GM18505 (cell line): ENCODE data around the gene ETF1.
"Not testable (repeated sequence)": the region's sequence is repeated elsewhere in the genome, so short reads cannot be mapped to it uniquely, and the experiment has no call there.

Experiments
- ATAC-seq: cut with Tn5 transposase; IDR thresholded peaks from one replicate; pipeline ENCODE4 v1.9.1; 2021; ENCODE audit not compliant: unreplicated experiment
- POLR2A ChIP-seq: IDR thresholded peaks from 4 replicates; pipeline ENCODE4 v1.6.1; 2011; ENCODE audit warnings: borderline replicate concordance; ENCODE audit not compliant: insufficient read depth, insufficient read length; ENCODE audit errors: extremely low read depth

ETF1 gene

DNA sequence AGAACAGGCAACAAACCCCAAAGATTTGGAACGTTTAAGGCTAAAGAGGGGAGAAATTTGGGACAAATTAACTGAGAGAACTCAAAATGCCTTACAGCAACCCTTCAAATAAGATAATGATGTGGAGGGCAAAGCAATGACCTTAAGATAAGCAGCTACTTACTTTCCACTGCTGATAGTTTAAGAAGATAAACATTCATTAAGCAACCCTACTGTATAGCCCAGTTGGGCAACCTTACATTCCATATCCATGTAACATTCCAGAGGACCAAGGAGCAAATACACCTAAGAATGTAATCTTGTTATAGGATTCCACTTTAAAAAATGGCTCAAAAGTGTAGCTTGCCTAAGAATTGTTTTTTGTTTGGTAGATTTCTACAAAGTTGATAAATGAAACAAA is 14.8 kb downstream of the ETF1 start:
- no peak for TF ChIP-seq POLR2A
- no peak for ATAC-seq

DNA sequence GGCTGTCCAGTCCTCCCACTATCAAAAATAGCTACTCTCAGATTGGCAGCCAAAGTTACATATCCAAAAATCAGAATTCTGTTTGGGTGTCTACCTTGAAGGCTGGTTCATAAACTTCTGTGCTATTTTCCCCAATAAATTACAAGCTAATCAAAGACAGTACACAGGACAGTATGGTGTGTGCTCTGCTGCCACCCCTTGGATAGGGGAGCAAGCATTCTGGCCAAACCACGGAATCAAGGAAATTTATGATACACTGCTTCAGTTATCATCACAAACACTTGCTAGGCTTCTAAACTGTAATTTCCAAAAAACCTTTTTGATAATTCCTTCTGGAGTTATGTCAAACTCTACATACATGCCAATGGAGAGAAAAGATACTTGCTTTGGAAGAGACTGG is 15.9 kb downstream of the ETF1 start:
- ATAC-seq = no peak
- no peak for TF ChIP-seq POLR2A

DNA sequence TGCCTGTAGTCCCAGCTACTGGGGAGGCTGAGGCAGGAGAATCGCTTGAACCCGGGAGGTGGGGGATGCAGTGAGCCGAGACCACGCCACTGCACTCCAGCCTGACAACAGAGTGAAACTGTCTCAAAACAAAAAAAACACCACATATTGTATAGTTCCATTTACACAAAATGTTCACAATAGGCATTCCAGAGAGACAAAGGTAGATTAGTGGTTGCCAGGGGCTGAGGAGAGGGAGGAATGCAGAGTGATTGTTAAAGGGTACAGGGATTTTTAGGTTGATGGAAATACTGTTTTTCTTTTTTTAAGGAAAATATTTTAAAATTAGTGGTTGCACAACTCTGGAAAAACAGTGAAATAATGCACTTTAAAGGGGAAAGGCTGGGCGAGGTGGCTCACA is 19.6 kb downstream of the ETF1 start:
- no peak for TF ChIP-seq POLR2A
- no peak for ATAC-seq

DNA sequence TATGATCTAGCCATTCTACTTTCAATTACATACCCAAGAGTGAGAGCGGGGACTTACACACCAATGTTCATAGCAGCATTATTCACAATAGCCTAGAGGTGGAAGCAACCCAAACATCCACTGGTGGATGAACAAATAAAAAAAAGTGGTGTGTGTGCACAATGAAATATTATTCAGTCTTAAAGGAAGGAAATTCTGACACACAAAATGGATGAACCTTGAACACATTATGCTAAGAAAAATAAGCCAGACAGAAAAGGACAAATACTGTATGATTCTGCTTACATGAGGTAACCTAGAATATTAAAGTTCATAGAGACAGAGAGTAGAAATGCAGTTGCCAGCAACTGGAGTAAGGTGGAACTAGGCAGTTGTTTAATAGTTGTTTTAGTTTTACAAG is 22.1 kb downstream of the ETF1 start:
- ATAC-seq = no peak
- no peak for TF ChIP-seq POLR2A

DNA sequence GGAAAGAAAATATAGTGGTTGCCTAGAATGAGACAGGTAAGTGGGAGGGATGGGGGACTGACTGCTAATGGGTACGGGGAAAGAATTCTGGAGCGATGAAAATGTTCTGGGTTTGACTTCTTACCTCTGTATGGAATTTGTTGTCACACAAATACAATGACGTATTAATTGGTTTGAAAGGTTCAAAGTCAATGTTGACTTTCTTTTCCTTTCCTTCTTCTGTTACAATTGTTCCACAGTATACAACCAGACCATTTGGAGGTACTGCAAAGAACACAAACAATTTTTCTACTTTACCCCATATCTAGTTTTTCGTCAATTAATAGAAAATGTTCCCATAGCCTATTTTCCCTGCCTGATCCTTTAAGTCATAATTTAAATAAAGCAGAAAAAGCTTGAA is 25.6 kb downstream of the ETF1 start:
- ATAC-seq = no peak
- no peak for TF ChIP-seq POLR2A

DNA sequence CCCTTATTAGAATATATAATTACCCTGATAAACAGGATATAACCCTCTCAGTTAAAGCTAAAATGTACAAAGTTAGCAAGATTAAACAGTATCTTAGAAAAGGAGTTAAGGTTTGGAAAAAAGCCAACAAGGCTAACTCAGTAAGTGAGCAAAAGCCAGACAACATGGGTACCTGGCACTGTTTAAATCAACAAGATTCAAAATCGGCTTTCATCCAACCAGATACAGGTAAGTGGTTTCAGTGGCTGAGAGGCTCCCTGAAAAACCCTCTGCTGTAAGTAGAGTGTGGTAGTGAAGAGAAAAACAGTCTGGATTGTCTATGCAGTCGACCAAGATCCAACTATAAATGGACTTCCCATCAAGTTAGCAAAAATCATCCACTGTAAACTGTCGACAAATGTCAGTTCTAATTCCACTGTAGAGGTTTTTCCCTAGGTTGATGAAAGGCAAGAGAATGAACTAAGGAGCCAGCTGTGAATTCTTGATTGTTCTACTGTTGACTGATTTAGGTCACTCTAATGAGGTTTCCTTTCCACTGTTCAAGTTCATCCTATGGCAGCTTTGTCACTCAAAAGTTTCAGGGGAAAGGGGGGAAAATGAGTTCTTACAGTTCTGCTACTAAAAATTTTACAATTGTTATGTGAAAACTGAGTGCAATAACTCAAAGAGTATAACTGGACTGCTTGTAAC is 27.3 kb downstream of the ETF1 start:
- no peak for ATAC-seq
- no peak for TF ChIP-seq POLR2A

DNA sequence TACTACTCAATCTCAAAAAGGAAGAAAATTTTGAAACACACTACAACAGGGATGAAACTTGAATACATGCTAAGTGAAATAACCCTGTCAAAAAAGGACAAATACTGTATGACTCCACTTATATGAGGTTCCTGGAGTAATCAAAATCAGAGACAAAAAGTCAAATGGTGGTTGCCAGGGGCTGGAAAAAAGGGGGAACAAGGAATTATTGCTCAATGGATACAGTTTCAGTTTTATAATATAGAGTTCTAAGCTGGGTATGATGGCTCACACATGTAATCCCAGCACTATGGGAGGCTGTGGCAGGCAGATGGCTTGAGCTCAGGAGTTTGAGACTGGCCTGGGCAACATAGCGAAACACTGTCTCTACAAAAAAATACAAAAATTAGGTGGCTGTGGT is 29.0 kb downstream of the ETF1 start:
- ATAC-seq = no peak
- no peak for TF ChIP-seq POLR2A

DNA sequence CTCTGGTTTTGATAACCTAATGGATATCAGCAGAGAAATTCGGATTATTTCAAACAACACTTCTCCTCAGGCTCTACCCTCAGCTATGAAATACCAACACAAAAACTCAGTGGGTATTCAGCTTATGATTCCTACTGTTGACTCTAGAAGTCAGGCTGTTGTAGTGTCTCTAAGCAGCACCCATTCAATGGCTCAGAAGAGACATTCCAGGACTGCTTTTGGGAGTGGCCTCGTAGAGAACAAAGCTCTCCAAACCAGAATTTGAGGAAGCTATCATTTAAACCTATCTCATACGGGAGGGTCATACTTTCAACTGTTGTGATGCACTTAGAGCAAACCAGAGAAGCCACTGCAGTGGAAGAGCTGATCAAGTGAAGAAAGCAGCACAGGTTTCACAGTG is 34.1 kb downstream of the ETF1 start:
- TF ChIP-seq POLR2A = no peak

DNA sequence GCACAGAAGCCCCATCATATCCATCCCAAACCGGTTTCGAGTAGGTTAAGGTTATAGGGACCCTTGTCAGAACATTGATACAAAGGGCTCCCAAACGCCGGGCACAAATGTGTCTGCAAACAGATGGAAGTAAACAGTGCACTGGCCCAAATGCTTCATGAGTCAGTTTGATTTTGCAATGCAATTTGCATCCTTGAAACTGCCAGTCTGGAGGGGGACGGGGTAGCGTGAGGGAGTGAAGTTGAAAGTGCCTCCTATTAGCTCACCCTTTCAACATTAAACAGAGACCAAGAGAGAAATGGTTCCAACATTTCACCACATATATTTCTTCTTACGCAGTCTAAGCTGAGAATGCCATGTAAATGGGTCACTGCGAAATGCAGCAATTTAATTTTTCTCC is 35.6 kb downstream of the ETF1 start:
- not testable (repeated sequence) for ATAC-seq

More for the DNA sequence above, 34.1 kb downstream of the ETF1 start:
- ATAC-seq = no peak

DNA sequence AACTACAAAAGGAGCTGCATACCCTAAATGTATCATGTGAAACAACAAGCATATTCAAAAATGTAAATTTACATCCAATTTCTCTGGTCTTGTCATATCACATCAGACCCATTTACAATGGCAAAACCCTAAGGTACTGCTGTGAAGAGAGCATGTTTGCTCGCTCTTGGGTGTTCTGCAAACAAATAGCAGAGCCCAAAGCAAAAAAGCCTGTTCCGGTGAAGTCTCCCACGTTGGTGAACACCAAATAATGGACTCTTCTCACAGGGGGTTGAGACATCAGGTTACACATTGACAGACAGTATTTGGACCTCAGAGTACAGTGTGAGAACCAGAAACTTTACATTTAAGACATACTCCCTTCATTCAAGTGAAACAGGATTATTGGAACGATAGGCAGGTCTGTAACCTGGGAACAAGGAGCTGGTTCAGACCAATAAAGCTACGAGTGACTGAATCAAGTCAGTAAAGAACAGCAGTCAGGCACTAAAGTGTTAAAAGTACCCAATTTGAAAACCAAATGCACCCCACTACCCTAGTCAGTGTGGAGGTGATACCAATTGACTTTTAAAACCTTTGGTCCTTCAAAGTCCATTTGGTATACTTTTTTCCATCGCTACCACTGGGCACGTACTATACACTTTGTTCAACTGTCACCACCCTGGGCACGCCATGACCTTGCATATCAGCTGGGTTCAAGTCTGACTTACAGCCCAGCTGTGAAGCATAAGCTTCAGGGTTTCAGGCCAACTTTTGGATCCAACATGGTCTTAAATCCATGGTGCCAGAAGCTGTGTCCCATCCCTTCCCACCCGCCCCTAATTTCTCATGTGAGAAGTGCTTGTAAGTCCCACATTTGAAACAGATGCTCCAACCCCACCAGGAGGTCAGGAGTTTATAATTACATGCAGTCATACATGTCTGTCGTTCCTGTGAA is 36.4 kb downstream of the ETF1 start:
- ATAC-seq = no peak
- TF ChIP-seq POLR2A = no peak

DNA sequence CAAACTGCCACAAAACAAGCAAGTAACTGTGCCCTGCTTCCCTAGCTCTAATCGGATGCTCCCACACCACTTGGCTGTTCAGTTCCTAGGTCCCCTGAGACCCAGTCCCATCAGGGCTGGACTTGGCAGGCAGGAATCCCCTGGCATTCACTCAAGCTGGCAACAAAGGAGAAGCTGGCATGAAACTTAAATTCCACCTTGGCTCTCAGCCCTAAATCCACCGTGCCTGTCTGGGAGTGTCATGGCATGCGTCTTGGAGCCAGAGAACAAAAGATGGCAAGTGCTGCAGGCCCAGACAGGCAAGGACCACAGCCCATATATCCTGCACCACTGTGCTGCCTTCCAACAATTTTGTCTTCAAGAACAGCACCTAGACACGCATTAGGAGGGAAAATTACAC is 38.2 kb downstream of the ETF1 start:
- no peak for ATAC-seq

DNA sequence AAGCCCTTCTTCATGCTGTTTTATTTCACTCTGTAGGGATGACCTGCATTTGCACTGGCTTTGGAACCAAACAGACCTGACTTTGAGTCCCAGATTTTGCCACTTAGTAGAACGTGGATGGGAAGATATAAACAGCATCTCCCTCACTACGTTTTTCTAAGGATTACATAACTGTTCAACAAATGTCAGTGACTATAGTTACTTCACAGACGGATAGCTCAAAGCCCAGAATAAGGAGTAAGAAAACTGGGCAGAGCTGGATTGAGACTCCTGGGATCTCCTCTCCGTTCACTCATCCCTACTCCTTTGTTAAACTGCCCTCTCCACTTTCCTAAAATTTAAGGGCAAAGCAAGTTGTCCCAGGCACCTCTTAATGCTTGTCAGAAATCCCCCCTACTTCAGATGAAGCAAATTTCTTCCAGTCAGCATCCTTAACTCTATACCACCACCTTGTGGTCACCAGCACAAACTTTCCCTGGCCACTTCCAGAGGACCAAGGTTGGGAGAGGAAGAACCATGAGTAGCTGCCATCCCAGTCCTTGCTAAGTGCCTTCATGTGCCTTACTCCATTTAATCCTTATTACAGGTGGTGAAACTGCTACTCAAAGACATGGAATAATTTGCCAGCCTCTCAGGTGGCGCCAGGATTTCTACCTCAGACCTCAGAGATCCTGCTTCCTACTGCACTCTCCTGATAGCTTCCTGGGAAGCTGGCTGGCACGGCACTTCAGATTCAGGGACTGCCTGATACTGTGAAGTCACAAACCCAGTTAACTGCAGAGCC is 39.4 kb downstream of the ETF1 start:
- no peak for TF ChIP-seq POLR2A
- no peak for ATAC-seq

More for the DNA sequence above, 38.2 kb downstream of the ETF1 start:
- no peak for TF ChIP-seq POLR2A

DNA sequence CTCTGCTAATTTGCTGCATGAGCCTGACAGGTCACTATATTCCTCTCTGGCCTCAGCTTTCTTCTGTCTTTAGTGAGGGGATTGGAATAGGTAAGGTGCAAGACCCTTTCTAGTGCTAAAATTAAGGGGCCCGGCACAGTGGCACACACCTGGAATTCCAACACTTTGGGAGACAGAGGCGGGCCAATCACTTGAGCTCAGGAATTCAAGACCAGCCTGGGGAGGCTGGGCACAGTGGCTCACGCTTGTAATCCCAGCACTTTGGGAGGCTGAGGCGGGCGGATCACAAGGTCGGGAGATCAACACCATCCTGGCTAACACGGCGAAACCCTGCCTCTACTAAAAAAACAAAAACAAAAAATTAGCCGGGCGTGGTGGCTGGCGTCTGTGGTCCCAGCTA is 40.5 kb downstream of the ETF1 start:
- no peak for TF ChIP-seq POLR2A
- no peak for ATAC-seq
